GM18505 (cell line): ENCODE measurements around the gene PRDM16.

Experiments
- ATAC-seq: cut with Tn5 transposase; IDR thresholded peaks from one replicate; pipeline ENCODE4 v1.9.1; 2021; ENCODE audit not compliant: unreplicated experiment
- POLR2A ChIP-seq: IDR thresholded peaks from 4 replicates; pipeline ENCODE4 v1.6.1; 2011; ENCODE audit warnings: borderline replicate concordance; ENCODE audit not compliant: insufficient read depth, insufficient read length; ENCODE audit errors: extremely low read depth

PRDM16 gene

GRCh38 chr1:3408751-3409266 is 339.8 kb downstream of the PRDM16 start:
- TF ChIP-seq POLR2A, result no peak
- no peak for ATAC-seq

GRCh38 chr1:3409366-3410141 is 340.6 kb downstream of the PRDM16 start:
- no peak for ATAC-seq
- TF ChIP-seq POLR2A, result no peak

- ATAC-seq, result no peak
- TF ChIP-seq POLR2A, result no peak
Measured at GRCh38 chr1:3410142-3410925, 341.3 kb downstream of the PRDM16 start.

DNA sequence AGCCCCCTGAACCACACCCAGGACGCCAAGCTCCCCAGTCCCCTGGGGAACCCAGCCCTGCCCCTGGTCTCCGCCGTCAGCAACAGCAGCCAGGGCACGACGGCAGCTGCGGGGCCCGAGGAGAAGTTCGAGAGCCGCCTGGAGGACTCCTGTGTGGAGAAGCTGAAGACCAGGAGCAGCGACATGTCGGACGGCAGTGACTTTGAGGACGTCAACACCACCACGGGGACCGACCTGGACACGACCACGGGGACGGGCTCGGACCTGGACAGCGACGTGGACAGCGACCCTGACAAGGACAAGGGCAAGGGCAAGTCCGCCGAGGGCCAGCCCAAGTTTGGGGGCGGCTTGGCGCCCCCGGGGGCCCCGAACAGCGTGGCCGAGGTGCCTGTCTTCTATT is 342.8 kb downstream of the PRDM16 start:
- ATAC-seq, result no peak

GRCh38 chr1:3412376-3412775 is 343.4 kb downstream of the PRDM16 start:
- no peak for TF ChIP-seq POLR2A
- no peak for ATAC-seq

More for the DNA sequence above, 342.8 kb downstream of the PRDM16 start:
- TF ChIP-seq POLR2A, result no peak

DNA sequence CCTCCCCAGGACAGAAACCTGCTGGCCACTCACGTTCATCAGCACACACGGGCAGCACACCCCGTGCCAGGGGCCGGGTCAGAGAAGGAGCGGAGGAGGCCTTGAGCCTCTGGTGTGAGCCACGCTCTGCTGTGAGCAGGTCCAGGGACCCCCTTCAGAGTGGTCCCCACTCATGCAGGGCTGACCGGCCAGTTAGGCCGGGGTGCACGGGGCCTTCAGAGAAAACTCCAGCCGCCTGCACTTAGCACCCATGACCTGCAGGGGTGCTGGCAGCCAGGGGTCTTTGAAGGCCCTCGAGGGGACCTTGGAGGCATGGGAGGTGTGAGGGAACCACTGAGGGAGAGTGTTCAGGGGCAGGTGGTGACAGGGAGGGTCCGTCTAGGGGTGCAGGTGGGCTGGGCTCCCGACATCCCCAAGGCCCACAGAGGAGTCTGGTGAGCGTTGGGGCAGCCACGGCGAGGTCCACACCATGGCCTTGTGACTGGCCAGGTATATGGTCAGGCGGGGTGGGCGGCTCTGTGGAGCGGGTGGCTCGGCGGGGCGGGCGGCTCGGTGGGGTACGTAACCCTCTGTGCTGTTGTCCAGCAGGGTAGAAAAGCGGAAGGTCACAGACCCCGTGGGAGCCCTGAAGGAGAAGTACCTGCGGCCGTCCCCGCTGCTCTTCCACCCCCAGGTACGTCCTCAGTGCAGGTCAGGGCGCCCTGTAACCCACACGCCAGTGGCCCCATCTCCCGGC is 345.1 kb downstream of the PRDM16 start:
- no peak for TF ChIP-seq POLR2A
- ATAC-seq, result no peak

DNA sequence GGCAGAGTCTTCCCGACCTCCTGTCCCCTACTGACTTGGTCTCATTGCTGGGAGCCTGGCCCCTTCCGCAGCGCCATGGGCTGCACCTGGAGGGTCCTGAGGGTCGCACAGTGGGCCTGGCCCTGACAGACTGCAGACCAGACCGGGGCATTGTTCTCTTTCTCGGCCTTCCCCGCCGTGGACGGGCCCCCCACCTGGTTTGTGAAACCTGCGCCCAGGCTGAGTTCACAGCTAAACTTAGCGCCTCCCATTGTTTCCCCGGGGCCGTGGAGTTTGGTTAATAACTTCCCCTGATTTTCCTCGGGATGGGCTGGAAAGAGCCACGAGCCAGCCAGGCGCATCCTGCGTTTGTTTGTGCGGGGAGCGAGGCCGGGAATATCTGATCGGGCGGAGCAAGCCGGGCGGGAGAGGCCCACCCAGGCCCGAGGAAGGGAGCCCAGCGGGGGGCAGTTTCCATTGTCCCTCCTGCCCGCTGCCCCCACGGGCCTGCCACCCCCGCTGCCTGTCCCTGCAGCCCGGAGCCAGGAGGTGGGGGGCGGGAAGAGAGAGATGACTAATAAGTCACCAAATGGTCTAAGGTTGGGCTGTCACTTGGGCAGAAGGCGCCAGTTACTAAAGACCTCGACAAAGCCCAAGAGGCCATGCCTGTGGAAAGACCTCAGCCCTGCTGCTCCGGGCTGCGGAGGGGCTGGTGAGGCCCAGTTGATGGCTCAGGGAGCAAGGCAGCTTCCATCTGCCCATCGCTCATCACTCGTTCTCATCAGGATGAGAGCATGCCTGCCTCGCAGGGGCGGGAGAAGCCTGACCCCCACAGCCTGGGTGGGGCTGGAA is 346.5 kb downstream of the PRDM16 start:
- TF ChIP-seq POLR2A, result no peak
- no peak for ATAC-seq

DNA sequence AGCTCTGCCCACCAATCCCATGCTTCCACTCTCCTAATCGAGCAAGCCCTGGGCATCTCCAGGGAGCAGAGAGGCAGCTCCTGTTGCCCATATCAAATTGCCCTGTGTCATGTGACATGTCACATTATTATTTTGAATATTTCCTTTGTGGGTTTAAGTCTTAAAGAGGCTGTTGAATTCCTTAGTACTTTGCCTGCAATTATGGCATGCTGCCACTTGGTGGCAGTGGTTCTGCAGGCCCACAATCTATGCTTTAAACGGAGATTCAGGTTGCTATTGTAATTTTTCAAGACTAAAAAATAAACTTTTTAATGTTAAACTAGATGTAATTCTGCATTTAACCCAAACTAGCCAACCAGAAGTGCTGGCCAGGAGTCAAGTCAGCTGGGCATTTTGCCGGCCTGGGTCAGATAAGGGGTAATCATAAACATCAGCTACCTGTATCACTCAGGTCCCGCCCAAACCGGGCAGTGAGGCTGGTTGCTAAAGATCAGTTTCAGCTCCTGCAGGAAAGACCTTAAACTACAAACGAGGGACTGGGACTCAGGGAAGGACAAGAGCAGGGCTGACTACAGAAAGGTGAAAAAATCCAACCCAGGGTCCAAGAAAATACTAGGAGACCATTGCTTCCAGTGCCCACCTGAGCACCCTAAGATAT is 348.2 kb downstream of the PRDM16 start:
- TF ChIP-seq POLR2A, result no peak
- no peak for ATAC-seq

DNA sequence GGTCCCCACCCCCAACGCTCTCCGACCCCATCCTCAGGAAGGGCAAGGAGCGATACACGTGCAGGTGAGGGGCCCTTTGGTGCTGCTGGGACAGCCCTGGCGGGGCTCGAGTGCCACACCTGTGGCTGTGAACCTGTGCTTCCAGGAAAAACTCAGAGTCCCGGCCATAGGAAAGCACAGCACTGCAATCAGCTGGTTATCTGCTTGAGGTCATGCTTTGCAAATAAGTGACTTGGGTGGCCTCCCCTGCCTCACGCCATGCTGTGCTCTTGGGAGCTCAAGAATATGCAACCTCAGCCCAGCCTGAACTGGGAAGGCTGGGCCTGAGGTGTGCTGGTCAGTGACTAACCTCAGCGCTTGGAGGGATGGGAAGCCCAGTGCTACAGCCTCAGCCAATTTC is 348.9 kb downstream of the PRDM16 start:
- TF ChIP-seq POLR2A, result no peak
- ATAC-seq, result no peak

DNA sequence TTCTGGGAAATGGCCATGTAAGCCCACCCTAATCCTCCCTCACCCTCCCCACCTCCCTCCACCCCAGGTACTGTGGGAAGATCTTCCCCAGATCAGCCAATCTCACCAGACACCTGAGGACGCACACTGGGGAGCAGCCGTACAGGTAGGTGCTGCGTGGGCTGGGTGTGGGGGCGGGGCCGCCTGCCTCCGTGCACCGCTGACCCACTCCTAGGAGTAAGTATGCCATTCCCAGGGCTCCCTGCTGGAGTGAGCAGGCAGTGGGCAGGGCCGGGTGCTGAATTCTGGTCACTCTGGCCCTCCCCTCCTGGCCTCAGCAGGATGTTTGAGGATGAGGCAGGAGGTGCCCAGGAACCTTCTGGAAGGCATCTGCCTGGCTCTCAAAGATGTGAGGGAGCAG is 349.6 kb downstream of the PRDM16 start:
- no peak for TF ChIP-seq POLR2A
- no peak for ATAC-seq

DNA sequence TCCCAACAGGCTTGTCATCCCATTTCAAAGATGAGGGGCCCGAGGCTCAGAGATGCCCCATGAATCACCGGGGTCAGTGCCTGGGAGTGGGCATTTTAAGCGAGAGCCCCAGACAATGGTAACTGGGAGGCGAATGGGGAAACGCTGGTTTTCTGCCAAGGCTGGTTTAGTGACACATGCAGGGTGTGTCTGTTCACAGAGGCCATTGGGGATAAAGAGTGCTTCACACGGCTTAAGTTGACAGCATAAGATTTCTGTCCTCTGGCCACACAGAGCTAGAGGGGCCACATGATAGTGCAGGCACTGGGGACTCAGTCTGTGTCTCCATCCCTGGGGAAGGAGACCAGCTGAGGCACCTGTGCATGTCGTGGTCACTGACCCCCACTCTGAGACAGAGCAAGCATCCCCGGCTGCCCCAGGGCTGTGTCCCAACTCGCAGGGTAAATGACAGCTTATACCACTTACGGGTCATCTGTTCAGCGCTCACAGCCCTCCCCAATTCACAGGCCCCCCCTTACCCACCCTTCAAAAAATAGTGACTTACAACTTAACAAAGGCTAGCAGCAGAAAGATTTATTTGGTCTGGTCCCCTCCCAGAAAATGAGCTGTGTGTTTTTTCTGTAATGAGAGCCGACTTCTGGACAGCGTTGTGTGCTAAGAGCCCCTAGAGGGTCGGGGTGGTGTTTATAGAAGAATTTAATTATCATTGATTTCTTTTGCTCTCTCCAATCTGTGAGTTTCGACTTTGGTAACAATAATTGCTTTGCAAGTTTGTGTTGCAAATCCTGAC is 350.6 kb downstream of the PRDM16 start:
- no peak for TF ChIP-seq POLR2A
- ATAC-seq, result no peak
